RWPE2 (cell line): ENCODE data around the gene CDH4.
A peak's percentile ranks its signal among the peaks of the same experiment; 100 is the strongest.

Experiments
- ATAC-seq: fragments of 200-7000 bp; cut with Tn5 transposase; 3 replicates; pipeline ENCODE4 v1.9.1; 2021; ENCODE audit warnings: low read depth
- DNase-seq: peaks from one replicate; pipeline ENCODE4 v3.0.0-alpha.2; 2020; ENCODE audit warnings: low spot score
- H3K27ac ChIP-seq: fragments of 450-650 bp; 2 replicates; pipeline ENCODE4 v1.5.1; 2017; ENCODE audit warnings: mild to moderate bottlenecking; ENCODE audit not compliant: poor library complexity, severe bottlenecking
- H3K27me3 ChIP-seq: fragments of 250-450 bp; sonication (Bioruptor Pico); 2 replicates; pipeline ENCODE4 v1.5.1; 2021; ENCODE audit warnings: mild to moderate bottlenecking, moderate library complexity; ENCODE audit not compliant: insufficient read depth, poor library complexity, severe bottlenecking
- H3K36me3 ChIP-seq: fragments of 250-450 bp; sonication (Bioruptor Pico); 2 replicates; pipeline ENCODE4 v1.5.1; 2020; ENCODE audit warnings: low read depth, mild to moderate bottlenecking, moderate library complexity
- H3K4me1 ChIP-seq: fragments of 250-450 bp; sonication (Bioruptor Pico); 2 replicates; pipeline ENCODE4 v1.5.1; 2021; ENCODE audit warnings: mild to moderate bottlenecking, moderate library complexity; ENCODE audit not compliant: insufficient read depth, poor library complexity, severe bottlenecking
- H3K4me3 ChIP-seq: fragments of 250-450 bp; sonication (Bioruptor Pico); 2 replicates; pipeline ENCODE4 v1.5.1; 2021; ENCODE audit warnings: mild to moderate bottlenecking, moderate library complexity; ENCODE audit not compliant: severe bottlenecking
- H3K9me3 ChIP-seq: fragments of 250-450 bp; sonication (Bioruptor Pico); 2 replicates; pipeline ENCODE4 v1.5.1; 2021; ENCODE audit warnings: mild to moderate bottlenecking, moderate library complexity; ENCODE audit not compliant: severe bottlenecking
- TF ChIP-seq, protein P1 (sequence below): fragments of 450-650 bp; IDR thresholded peaks from one replicate; pipeline ENCODE4 v1.5.1; 2017; ENCODE audit warnings: mild to moderate bottlenecking, moderate library complexity; ENCODE audit not compliant: poor library complexity, severe bottlenecking

Gene CDH4

DNA sequence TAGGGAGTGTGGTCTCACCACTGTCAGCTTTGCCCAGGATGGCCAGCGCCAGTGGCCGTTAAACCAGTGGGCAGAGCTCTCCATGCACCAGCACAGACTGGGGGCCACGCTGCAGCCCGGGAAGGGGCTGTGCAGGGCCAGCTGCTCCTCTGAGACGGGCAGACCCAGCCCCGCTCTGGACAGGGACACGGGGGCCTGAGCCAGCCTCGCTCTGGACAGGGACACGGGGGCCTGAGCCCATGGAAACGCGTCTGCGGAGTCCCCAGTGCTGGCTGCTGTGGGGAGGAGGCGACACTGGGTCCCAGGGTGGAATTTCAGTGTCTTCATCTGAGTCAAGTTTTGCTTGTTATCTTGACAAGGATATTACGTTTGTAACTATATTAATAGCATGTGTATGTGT, 402.7 kb downstream of the CDH4 start:
- H3K4me3 ChIP-seq, result no peak overlapping the region
- no peaks in the 10 kb centered on the region for H3K4me1 ChIP-seq
- TF ChIP-seq, protein P1, sequence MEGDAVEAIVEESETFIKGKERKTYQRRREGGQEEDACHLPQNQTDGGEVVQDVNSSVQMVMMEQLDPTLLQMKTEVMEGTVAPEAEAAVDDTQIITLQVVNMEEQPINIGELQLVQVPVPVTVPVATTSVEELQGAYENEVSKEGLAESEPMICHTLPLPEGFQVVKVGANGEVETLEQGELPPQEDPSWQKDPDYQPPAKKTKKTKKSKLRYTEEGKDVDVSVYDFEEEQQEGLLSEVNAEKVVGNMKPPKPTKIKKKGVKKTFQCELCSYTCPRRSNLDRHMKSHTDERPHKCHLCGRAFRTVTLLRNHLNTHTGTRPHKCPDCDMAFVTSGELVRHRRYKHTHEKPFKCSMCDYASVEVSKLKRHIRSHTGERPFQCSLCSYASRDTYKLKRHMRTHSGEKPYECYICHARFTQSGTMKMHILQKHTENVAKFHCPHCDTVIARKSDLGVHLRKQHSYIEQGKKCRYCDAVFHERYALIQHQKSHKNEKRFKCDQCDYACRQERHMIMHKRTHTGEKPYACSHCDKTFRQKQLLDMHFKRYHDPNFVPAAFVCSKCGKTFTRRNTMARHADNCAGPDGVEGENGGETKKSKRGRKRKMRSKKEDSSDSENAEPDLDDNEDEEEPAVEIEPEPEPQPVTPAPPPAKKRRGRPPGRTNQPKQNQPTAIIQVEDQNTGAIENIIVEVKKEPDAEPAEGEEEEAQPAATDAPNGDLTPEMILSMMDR, result no peak
- no peak for DNase-seq
- ATAC-seq, result no peak
- no peaks in the 10 kb centered on the region for H3K9me3 ChIP-seq
- no peak overlapping the region for H3K27ac ChIP-seq
- H3K27me3 ChIP-seq, result no peaks in the 10 kb centered on the region
- no peaks in the 10 kb centered on the region for H3K36me3 ChIP-seq

DNA sequence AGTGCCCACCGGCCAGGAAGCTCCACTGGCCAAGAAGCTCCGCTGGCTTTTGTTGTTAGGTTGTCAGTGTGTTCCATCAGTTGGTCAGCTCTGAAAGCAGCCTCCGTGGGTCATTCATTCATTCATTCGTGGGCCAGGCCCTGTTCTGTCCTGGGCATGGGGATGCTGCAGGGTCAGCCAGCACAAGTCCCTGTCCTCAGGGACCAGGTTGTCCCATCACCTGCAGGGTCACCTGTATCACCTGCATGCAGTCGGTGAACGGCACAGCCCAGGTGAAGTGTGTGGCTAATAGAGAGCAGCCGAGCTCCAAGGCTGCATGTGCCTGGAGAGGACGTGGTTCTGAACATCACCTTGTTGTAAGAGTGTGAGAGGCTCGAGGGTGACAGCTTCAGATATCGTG, 403.5 kb downstream of the CDH4 start:
- DNase-seq, result no peak
- no peak overlapping the region for H3K4me3 ChIP-seq
- TF ChIP-seq, protein P1, result no peak
- H3K9me3 ChIP-seq, result no peaks in the 10 kb centered on the region
- H3K27me3 ChIP-seq, result no peaks in the 10 kb centered on the region
- no peaks in the 10 kb centered on the region for H3K4me1 ChIP-seq
- H3K36me3 ChIP-seq, result no peaks in the 10 kb centered on the region
- no peak overlapping the region for H3K27ac ChIP-seq
- peak; percentile 15; the same call in 2 of the 3 replicates for ATAC-seq

DNA sequence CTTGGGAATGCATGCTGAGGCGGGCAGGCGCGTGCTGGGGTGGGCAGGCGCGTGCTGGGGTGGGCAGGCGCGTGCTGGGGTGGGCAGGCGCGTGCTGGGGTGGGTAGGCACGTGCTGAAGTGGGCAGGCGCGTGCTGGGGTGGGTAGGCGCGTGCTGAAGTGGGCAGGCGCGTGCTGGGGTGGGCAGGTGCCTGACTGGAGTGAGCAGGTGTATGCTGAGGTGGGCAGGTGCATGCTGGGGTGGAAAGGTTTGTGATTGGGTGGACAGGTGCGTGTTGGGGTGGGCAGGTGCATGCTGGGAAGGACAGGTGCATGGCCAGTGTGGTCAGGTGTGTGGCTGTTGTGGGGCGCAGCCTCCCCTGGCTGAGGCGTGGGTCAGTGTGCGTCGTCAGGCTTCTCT, 404.1 kb downstream of the CDH4 start:
- Histone ChIP-seq H3K27ac (no peak overlapping the region), H3K27me3 (no peaks in the 10 kb centered on the region), H3K4me3 (no peak overlapping the region)

DNA sequence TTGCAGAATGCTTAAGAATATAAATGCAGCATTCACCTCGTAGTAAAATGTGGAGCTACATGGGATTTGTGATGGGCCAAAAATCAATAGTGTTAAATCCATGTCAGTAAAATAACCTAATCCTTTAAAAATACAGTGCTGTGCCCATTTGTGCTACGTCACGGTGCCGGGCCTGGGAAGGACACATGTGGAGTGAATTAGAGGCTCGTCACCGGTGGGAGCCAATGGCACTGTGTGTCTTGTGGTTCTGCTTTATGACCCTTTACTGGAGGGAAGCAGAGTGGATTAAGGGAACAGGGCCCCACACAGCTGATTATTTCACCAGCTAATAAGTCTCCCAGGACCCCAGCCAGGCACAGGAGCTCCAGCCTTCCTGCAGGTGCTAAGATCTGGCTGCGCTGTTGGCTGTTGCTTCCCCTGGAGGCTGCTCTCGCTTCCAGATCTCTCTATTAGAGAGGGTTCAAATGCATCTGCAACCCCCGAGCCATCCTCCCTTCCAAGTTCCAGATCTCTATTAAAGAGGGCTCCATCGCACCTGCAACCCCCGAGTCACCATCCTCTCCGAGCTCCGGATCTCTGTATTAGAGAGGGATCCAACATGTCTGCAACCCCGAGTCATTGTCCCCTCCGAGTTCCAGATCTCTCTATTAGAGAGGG, 405.8 kb downstream of the CDH4 start:
- no peak overlapping the region for H3K27ac ChIP-seq
- H3K4me1 ChIP-seq, result no peaks in the 10 kb centered on the region
- ATAC-seq, result no peak
- TF ChIP-seq, protein P1, result no peak
- no peak for DNase-seq
- no peak overlapping the region for H3K4me3 ChIP-seq
- no peaks in the 10 kb centered on the region for H3K9me3 ChIP-seq
- no peaks in the 10 kb centered on the region for H3K36me3 ChIP-seq
- no peaks in the 10 kb centered on the region for H3K27me3 ChIP-seq

More for the DNA sequence above, 404.1 kb downstream of the CDH4 start:
- Histone ChIP-seq H3K36me3 (no peaks in the 10 kb centered on the region), H3K4me1 (no peaks in the 10 kb centered on the region), H3K9me3 (no peaks in the 10 kb centered on the region)
- DNase-seq (no peak), ATAC-seq (no peak)
- TF ChIP-seq, protein P1, result no peak

DNA sequence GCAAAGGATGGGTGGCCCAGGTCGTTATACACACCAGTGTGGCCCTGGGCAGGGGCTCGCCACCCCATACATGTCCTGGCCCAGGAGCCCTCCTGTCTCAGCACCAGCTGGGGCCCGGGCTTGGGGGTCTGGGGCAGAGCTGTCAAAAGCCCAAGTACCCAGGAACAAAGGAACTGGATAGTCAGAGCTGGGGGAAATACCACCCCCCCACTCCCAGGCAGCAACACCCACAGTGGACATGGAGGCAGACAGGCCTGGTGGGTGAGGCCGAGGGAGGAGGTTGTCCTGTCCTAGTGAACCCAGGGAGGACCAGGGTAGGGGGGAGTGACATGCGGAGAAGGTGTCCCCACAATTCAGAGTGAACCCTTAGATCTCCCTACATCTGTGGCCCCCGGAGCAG, 406.5 kb downstream of the CDH4 start:
- Histone ChIP-seq H3K4me1 (no peaks in the 10 kb centered on the region), H3K36me3 (no peaks in the 10 kb centered on the region), H3K9me3 (no peaks in the 10 kb centered on the region), H3K27me3 (no peaks in the 10 kb centered on the region), H3K4me3 (no peak overlapping the region), H3K27ac (no peak overlapping the region)
- TF ChIP-seq, protein P1, result no peak
- ATAC-seq, result no peak
- peak; percentile 83 for DNase-seq
